ENCODE results near the gene GYG2.

DNA sequence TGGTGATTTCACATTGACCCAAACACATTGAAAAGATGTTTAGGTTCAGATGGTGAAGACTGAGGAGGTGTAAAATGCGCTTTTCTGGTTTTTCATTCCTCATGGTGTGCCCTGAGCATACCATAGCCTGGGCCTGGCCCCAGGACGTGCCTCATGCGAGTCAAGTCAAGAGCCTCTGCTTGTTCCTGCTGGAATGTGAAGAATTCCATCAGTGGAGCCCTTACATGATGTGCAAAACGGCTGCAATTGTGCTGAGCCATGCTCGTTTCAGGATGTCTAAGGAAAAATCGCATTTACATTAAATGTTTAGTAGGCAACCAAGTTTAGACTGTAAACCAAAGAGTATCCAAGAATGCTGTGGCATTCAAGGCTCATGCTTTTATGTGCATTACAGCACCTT, 34.9 kb downstream of the GYG2 start:
- no peak for TF ChIP-seq CTCF (IDR thresholded peaks at IDR 0.05; ENCODE audit: extremely low read depth in 1 of 2, insufficient read depth in 1 of 2, low read depth in 1 of 2, low read length in 2 of 2)
- no peak for TF ChIP-seq POLR2A (IDR thresholded peaks at IDR 0.05; ENCODE audit: low read depth, low read length)
- no peak for TF ChIP-seq EZH2 (IDR thresholded peaks at IDR 0.05; ENCODE audit: borderline replicate concordance, low read depth, low read length, severe bottlenecking)
- no peak for TF ChIP-seq POLR2AphosphoS5 (IDR thresholded peaks at IDR 0.05; ENCODE audit: insufficient read depth, low read depth, low read length)
- TF ChIP-seq GATA2 (IDR thresholded peaks at IDR 0.05; ENCODE audit: insufficient read depth, insufficient read length, low read depth, low read length) = no peak
